Glutamatergic neuron (in vitro differentiated cells): ENCODE results near the gene DMRTB1. TPM values are rescaled to one million over a fixed set of nuclear protein-coding genes. Genes with fewer than 3 reads are reported as not detected.

Source experiments
- DNase-seq: peaks from one replicate; pipeline ENCODE4 v3.0.0; 2022
- H3K27ac Mint-ChIP-seq: one replicate; pipeline ENCODE4 v1.8.0; 2020; ENCODE audit warnings: mild to moderate bottlenecking, mixed read lengths, inconsistent platforms; ENCODE audit not compliant: unreplicated experiment
- H3K27me3 Mint-ChIP-seq: one replicate; pipeline ENCODE4 v1.8.0; 2020; ENCODE audit warnings: mild to moderate bottlenecking, moderate library complexity, mixed read lengths, inconsistent platforms; ENCODE audit not compliant: unreplicated experiment
- H3K36me3 Mint-ChIP-seq: one replicate; pipeline ENCODE4 v1.8.0; 2020; ENCODE audit warnings: mild to moderate bottlenecking, mixed read lengths, inconsistent platforms; ENCODE audit not compliant: unreplicated experiment
- H3K4me1 Mint-ChIP-seq: one replicate; pipeline ENCODE4 v1.8.0; 2020; ENCODE audit warnings: mild to moderate bottlenecking, low read depth, mixed read lengths, inconsistent platforms; ENCODE audit not compliant: unreplicated experiment
- H3K4me3 Mint-ChIP-seq: one replicate; pipeline ENCODE4 v1.8.0; 2020; ENCODE audit warnings: mild to moderate bottlenecking, mixed read lengths, inconsistent platforms; ENCODE audit not compliant: unreplicated experiment
- H3K9me3 Mint-ChIP-seq: one replicate; pipeline ENCODE4 v1.8.0; 2020; ENCODE audit warnings: mild to moderate bottlenecking, moderate library complexity, mixed read lengths, inconsistent platforms; ENCODE audit not compliant: unreplicated experiment
- total RNA-seq: library from RNA; stranded (reverse); fragmentation: NEBNext Ultra II Directional; extraction: Animal tissue kit (Norgen Biotek cat#: 25700); gene quantifications from one replicate; pipeline ENCODE4 v1.2.1, GENCODE V29; 2021; ENCODE audit not compliant: unreplicated experiment
- TF ChIP-seq, protein P1 (sequence below): fragments of 200-600 bp; sonication (generic); IDR thresholded peaks from one replicate; pipeline ENCODE4 v1.5.0; 2021; ENCODE audit not compliant: partially characterized antibody, unreplicated experiment

The DMRTB1 gene
- total RNA-seq, 1 donor from 2014 or later, result not detected

DNA sequence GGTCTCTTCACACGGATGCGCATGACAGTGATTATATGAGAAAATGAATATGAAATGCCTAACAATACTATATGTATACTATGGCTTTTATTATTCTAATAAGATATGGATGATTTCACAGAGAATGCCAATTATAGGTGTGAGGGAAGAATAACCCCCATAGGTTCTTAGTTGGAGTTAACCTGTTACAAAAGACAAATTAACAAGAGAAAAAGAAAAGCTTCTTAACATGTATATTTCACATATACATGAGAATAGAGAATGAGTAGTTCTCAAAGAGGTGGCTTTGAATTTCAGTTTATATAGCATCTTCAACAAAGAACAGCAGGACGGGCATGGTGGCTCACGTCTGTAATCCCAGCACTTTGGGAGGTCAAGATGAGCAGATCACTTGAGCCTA lies 24.0 kb upstream of the DMRTB1 start:
- no peak overlapping the region for H3K27ac Mint-ChIP-seq
- H3K36me3 Mint-ChIP-seq, result peaks cover 29% of the 10 kb centered on the region
- H3K9me3 Mint-ChIP-seq, result peaks cover 2% of the 10 kb centered on the region
- H3K27me3 Mint-ChIP-seq, result peaks cover 7% of the 10 kb centered on the region
- H3K4me1 Mint-ChIP-seq, result peaks cover 8% of the 10 kb centered on the region
- TF ChIP-seq, protein P1, sequence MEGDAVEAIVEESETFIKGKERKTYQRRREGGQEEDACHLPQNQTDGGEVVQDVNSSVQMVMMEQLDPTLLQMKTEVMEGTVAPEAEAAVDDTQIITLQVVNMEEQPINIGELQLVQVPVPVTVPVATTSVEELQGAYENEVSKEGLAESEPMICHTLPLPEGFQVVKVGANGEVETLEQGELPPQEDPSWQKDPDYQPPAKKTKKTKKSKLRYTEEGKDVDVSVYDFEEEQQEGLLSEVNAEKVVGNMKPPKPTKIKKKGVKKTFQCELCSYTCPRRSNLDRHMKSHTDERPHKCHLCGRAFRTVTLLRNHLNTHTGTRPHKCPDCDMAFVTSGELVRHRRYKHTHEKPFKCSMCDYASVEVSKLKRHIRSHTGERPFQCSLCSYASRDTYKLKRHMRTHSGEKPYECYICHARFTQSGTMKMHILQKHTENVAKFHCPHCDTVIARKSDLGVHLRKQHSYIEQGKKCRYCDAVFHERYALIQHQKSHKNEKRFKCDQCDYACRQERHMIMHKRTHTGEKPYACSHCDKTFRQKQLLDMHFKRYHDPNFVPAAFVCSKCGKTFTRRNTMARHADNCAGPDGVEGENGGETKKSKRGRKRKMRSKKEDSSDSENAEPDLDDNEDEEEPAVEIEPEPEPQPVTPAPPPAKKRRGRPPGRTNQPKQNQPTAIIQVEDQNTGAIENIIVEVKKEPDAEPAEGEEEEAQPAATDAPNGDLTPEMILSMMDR, result no peak
- no peak for DNase-seq
- H3K4me3 Mint-ChIP-seq, result no peak overlapping the region

GRCh38 chr1:53438427-53439336 lies 20.5 kb upstream of the DMRTB1 start:
- Mint-ChIP-seq H3K9me3 (peaks cover 2% of the 10 kb centered on the region), H3K36me3 (peaks cover 20% of the 10 kb centered on the region), H3K27me3 (peaks cover 8% of the 10 kb centered on the region), H3K27ac (no peak overlapping the region), H3K4me3 (no peak overlapping the region), H3K4me1 (peaks cover 5% of the 10 kb centered on the region)
- TF ChIP-seq, protein P1, result no peak
- no peak for DNase-seq

GRCh38 chr1:53439337-53440207 lies 19.6 kb upstream of the DMRTB1 start:
- no peak for DNase-seq
- H3K9me3 Mint-ChIP-seq, result peaks cover 2% of the 10 kb centered on the region
- H3K36me3 Mint-ChIP-seq, result peaks cover 13% of the 10 kb centered on the region
- H3K4me1 Mint-ChIP-seq, result peaks cover 5% of the 10 kb centered on the region
- TF ChIP-seq, protein P1, result no peak
- peaks cover 8% of the 10 kb centered on the region for H3K27me3 Mint-ChIP-seq
- no peak overlapping the region for H3K27ac Mint-ChIP-seq
- H3K4me3 Mint-ChIP-seq, result no peak overlapping the region

DNA sequence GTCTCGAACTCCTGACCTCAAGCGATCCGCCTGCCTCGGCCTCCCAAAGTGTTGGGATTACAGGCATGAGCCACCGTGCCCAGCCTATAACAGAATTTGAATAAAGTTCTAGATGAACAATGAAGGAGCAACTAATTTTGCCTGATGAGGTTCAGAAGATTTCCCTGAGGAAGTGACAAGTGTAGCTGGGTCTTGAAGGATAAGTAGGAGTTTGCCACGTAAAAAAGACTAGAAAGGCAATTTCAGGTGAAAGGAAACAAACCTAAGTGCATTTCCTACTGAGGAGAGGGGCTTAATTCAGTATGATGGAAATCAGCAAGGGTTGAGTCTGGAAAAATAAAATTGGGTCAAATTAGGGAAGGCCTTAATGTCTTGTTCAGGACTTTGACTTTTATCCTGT lies 18.6 kb upstream of the DMRTB1 start:
- no peak for DNase-seq
- H3K4me3 Mint-ChIP-seq, result no peak overlapping the region
- H3K4me1 Mint-ChIP-seq, result peaks cover 5% of the 10 kb centered on the region
- H3K36me3 Mint-ChIP-seq, result peaks cover 7% of the 10 kb centered on the region
- no peaks in the 10 kb centered on the region for H3K9me3 Mint-ChIP-seq
- TF ChIP-seq, protein P1, result no peak
- H3K27ac Mint-ChIP-seq, result no peak overlapping the region
- H3K27me3 Mint-ChIP-seq, result peaks cover 7% of the 10 kb centered on the region
